GM21529 (cell line): ENCODE measurements around the gene GNG11.
A peak's percentile ranks its signal among the peaks of the same experiment; 100 is the strongest.

ENCODE experiments used
- ATAC-seq: cut with Tn5 transposase; IDR thresholded peaks from one replicate; pipeline ENCODE4 v1.9.1; 2021; ENCODE audit not compliant: unreplicated experiment

The GNG11 gene

GRCh38 chr7:93921607-93922566, at the start of gene GNG11:
GNG11 (plus strand) TSS chr7:93921735; CDS start chr7:93922138, 403 bp downstream.
- peak; percentile 97 for ATAC-seq

- no peak for ATAC-seq
Observed at GRCh38 chr7:93873998-93874574, 47.4 kb upstream of the GNG11 start.

GRCh38 chr7:93877742-93878141, 43.8 kb upstream of the GNG11 start:
- no peak for ATAC-seq

DNA sequence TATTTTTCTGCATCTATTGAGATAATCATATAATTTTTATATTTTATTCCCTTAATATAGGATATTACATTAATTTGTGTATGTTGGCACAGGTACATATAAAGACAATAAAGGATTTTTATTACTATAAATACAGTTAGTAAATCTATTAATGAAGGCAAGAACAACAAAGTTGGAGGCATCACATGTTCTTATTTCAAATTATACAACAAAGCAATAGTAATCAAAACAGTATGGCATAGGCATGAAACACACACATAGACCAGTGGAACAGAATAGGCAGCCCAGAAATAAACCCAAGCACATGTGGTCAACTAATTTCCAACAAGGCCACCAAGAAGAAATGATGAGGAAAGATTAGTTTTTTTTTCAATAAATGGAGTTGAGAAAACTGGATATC, 42.2 kb upstream of the GNG11 start:
- no peak for ATAC-seq

DNA sequence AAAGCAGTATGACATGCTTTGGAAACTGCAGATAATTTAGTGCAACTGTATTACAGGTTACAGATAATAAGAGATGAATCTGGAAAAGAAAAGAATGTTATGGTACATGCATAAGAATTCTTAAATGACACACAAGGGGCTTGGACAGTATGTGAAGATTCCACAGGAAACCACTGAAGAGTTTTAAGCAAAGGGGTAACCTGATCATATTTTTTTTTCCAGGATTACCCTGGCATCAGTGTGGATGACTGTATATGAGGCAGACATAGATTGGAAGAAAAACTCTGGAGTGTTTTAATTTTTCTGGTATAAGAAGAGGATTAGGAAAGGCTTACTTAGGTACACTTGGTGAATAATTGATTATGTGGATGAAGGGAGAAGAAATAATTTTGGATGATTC, 39.1 kb upstream of the GNG11 start:
- no peak for ATAC-seq

- ATAC-seq = no peak
Observed at GRCh38 chr7:93883078-93883916, 38.2 kb upstream of the GNG11 start.

DNA sequence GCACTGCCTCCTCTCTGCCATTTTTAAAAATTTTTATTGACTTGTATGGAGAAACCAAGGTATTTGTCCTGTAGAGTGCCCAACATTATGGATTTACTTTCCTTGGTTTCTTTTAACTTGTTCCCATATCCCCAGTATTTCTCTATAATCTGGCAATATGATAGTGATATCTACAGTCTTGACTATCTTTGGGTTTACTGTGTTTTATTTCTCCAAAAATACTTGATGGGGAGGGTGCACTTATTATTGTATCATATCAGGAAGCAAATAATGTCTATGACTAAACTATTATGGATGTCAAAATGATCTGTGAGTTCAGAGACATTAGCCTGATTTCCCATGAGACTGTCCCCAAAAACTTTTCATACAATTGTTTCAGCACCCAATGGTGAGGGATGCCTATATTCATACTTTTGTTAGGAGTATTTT, 37.6 kb upstream of the GNG11 start:
- no peak for ATAC-seq

DNA sequence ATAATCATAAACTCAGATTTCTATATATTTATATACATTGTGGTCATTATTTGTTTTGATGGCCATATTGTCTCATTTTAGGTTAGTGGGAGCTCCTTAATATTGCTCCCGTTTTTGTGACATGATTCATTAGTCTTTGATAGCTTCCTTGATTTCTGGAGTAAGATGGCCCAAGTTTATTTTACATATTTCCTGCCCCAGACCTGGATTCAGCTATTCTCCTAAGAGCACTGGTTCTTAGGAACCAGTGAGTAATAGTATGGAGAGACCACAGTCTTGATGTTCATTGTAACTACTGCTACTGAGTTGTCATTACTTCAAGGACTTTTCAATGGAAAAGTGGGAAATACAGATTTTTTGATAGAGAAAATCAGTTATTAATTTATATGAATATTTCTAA, 37.0 kb upstream of the GNG11 start:
- ATAC-seq = no peak

DNA sequence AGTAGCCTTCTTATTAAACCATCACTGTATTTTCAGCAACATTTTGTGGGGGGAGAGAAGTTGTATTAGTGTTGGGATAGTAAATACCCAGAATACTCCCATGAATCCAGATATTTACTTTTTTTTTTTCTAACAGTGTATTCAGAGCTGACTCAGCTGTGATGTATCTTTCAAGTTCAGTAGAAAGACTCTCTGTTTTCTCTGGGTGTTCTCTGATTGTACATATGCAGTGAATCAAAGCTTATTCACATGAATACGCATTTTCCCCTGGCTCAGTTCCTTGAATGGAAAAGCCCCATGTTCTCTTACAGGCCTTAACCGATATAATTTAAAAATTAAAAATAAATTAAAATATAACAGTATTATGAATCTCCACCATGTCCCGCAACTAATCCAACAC, 32.3 kb upstream of the GNG11 start:
- no peak for ATAC-seq

- peak; percentile 52 for ATAC-seq
Observed at GRCh38 chr7:93890041-93890463, 31.5 kb upstream of the GNG11 start.

GRCh38 chr7:93890464-93891068, 31.0 kb upstream of the GNG11 start, which contains the start of gene TFPI2:
TFPI2 (minus strand) TSS chr7:93890753; CDS start chr7:93890678, 75 bp downstream.
- peak; percentile 43 for ATAC-seq

- no peak for ATAC-seq
Observed at GRCh38 chr7:93894426-93894825, 27.1 kb upstream of the GNG11 start.

GRCh38 chr7:93894966-93895640, 26.4 kb upstream of the GNG11 start:
- no peak for ATAC-seq

GRCh38 chr7:93895859-93896600, 25.5 kb upstream of the GNG11 start:
- no peak for ATAC-seq

- ATAC-seq = no peak
Observed at GRCh38 chr7:93897680-93898079, 23.9 kb upstream of the GNG11 start.

DNA sequence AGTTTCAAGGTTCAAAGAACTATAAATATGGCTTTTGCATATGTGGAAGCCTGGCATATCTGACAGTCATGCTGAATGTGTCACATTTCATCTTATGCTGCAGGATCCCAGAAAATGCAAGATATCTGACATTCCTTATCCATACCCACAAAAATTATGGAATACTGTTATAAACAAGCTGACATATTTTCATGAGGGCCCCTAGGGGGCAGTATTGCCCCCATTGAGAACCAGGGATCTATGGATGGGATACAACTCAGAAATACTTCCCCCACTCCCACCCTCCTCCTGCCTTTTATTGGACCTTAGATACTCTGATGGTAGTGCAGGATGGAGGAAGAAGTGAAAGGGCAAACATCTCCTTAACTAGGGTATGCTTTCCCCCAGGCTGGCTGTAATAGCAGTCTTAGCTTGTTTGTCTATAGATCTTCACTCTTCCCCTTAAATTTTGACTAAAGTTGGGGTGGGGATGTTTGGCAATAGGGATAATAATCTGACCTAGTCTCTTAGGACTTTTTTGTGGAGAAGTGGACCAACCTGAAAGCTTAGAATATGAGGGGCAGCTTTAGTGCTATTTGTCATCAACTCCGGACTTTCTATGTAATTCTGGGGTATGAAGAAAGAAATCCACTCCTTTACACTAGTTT, 18.6 kb upstream of the GNG11 start:
- peak; percentile 58 for ATAC-seq

GRCh38 chr7:93906267-93906666, 15.3 kb upstream of the GNG11 start, which contains the start of gene GNGT1:
GNGT1 (plus strand) TSS chr7:93906567; CDS start chr7:93906747, 180 bp downstream.
- no peak for ATAC-seq

DNA sequence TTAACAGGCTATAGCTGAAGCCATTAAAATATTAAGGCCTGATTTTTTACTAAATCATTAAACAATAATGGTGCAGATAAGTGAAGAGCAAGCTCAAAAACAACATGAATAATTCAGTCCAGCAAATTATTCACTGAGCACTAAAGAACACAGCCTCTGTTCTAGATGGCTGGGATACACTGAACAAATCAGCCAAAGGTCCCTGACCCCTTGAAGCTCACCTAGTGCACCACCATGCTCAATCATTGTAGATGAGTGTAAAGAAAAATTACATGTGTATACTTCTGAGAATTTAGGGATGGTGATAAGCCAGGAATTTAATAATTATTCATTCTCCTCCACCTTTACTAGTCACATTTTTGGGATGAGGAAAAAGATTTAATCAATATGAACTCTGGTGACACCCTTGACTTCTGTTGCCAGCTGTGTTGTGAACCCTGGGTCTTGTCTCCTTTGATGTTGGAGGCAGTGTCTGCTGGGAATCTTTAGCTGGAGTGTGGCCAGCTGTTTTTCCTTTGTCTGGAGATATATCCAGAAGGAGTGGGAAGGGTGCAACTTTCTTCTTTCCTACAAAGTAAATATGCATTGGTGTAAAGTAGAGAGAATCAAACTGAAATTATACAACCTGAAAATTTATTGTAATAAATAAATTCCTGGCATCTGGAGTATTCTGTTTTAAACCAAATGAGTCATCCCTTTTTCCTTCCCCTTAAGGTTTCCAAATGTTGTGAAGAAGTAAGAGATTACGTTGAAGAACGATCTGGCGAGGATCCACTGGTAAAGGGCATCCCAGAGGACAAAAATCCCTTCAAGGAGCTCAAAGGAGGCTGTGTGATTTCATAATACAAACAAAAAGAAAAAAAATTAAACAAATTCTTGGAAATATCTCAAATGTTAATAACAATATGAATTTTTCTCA, 11.2 kb upstream of the GNG11 start:
- no peak for ATAC-seq
